Esophagus muscularis mucosa (tissue), 4 donors: Measurements from ENCODE around the gene LRRTM3. TPM values are rescaled to one million over a fixed set of nuclear protein-coding genes. Genes with fewer than 3 reads are reported as not detected.

Experiments used
- DNase-seq: peaks from one replicate; pipeline ENCODE4 v3.0.0-alpha.2; 2017; ENCODE audit errors: extremely low spot score
- H3K27ac ChIP-seq, 4 donors: fragments of 200-600 bp; sonication (generic); replicated peaks in 1 of 4; 1 replicate in 3 of 4; 2 replicates in 1 of 4; pipeline ENCODE4 v1.5.1; 2016 to 2019; ENCODE audit warnings: mild to moderate bottlenecking in 1 of 4
- H3K27me3 ChIP-seq, 4 donors: fragments of 200-600 bp; sonication (generic); one replicate each; pipeline versions ENCODE4 v1.5.1 to v1.6.0; 2016 to 2019
- H3K36me3 ChIP-seq, 4 donors: fragments of 200-600 bp; sonication (generic); one replicate each; pipeline ENCODE4 v1.5.1; 2016 to 2019
- H3K4me1 ChIP-seq, 4 donors: fragments of 200-600 bp; sonication (generic); one replicate each; pipeline ENCODE4 v1.5.1; 2016 to 2019
- H3K4me3 ChIP-seq, 4 donors: fragments of 200-600 bp; sonication (generic); 1 replicate in 2 of 4; 2 replicates in 2 of 4; pipeline ENCODE4 v1.5.1; 2016 to 2019; ENCODE audit warnings: mild to moderate bottlenecking in 4 of 4, moderate library complexity in 1 of 4
- H3K9me3 ChIP-seq, 4 donors: fragments of 200-600 bp; sonication (generic); 1 replicate in 3 of 4; 2 replicates in 1 of 4; pipeline ENCODE4 v1.5.1; 2016 to 2019
- CTCF ChIP-seq, 3 experiments: fragments of 200-600 bp in 2 of 3; fragments of 450-650 bp in 1 of 3; sonication (generic) in 2 of 3; IDR thresholded peaks; one replicate each; pipeline ENCODE4 v1.5.1; 2017 to 2019; ENCODE audit warnings: antibody characterized with exemption in 3 of 3, mild to moderate bottlenecking in 2 of 3, moderate library complexity in 1 of 3
- EP300 ChIP-seq: sonication (generic); formaldehyde crosslinking; IDR thresholded peaks from one replicate; pipeline ENCODE4 v1.6.1; 2017; ENCODE audit warnings: antibody characterized with exemption
- POLR2A ChIP-seq: fragments of 450-650 bp; IDR thresholded peaks from one replicate; pipeline ENCODE4 v1.6.1; 2017; ENCODE audit warnings: antibody characterized with exemption, moderate library complexity, mild to moderate bottlenecking, low read depth
- POLR2AphosphoS5 ChIP-seq, 2 donors: sonication (generic); formaldehyde crosslinking; IDR thresholded peaks; one replicate each; pipeline ENCODE4 v1.6.1; 2017; ENCODE audit warnings: antibody characterized with exemption in 2 of 2
- WGBS: methylation state at CpG from one replicate; pipeline ENCODE4 v1.1.5; 2018; 5-methylcytosine and 5-hydroxymethylcytosine counted together
- intact Hi-C: fragments of 100-400 bp; cut with DNase I; formaldehyde crosslinking; loops from one replicate; pipeline ENCODE4 v1.15.1; 2023
- total RNA-seq, 4 donors: library from RNA; depleted of rRNA; stranded (reverse); fragments of >200 nt; gene quantifications; one replicate each; pipeline versions ENCODE4 v1.1.0 to v1.2.1, GENCODE V29; 2016

The LRRTM3 gene
- total RNA-seq, 4 donors from 2014 or later: 0.06 to 0.42 (median 0.23) TPM

- no peak overlapping the region for H3K4me3 ChIP-seq
- no peak overlapping the region for H3K27ac ChIP-seq
- DNase-seq: no peak
- H3K9me3 ChIP-seq: no peaks in the 10 kb centered on the region
- WGBS: 81% methylated on average over 2 of the region's 2 CpGs
- no peaks in the 10 kb centered on the region for H3K27me3 ChIP-seq
- intact Hi-C loops: no loop called here
- TF ChIP-seq EP300: no peak
- no peak for TF ChIP-seq POLR2AphosphoS5 (IDR thresholded peaks at IDR 0.05)
- TF ChIP-seq CTCF (IDR thresholded peaks at IDR 0.05): no peak
- TF ChIP-seq POLR2A: no peak
- H3K4me1 ChIP-seq: peaks cover 0 to 5% (median 0%) of the 10 kb centered on the region in 4 donors
- no peaks in the 10 kb centered on the region for H3K36me3 ChIP-seq
Observed at GRCh38 chr10:67114945-67115344, 189.1 kb downstream of the LRRTM3 start.

GRCh38 chr10:67115972-67116371 is 190.1 kb downstream of the LRRTM3 start:
- WGBS: 37% methylated on average over 1 of the region's 1 CpG
- Histone ChIP-seq H3K27me3 (no peaks in the 10 kb centered on the region), H3K27ac (no peak overlapping the region), H3K36me3 (no peaks in the 10 kb centered on the region), H3K4me1 (peaks cover 0 to 5% (median 0%) of the 10 kb centered on the region in 4 donors), H3K4me3 (no peak overlapping the region), H3K9me3 (no peaks in the 10 kb centered on the region)
- intact Hi-C loops: no loop called here
- DNase-seq: no peak
- no peak for TF ChIP-seq POLR2AphosphoS5 (IDR thresholded peaks at IDR 0.05)
- no peak for TF ChIP-seq POLR2A
- no peak for TF ChIP-seq EP300
- no peak for TF ChIP-seq CTCF (IDR thresholded peaks at IDR 0.05)

GRCh38 chr10:67119651-67120050 is 193.8 kb downstream of the LRRTM3 start:
- intact Hi-C loops: no loop called here
- WGBS: 26% methylated on average over 1 of the region's 1 CpG
- no peaks in the 10 kb centered on the region for H3K9me3 ChIP-seq
- H3K4me3 ChIP-seq: no peak overlapping the region
- no peaks in the 10 kb centered on the region for H3K36me3 ChIP-seq
- no peak for DNase-seq
- H3K27ac ChIP-seq: no peak overlapping the region
- H3K4me1 ChIP-seq: peaks cover 0 to 5% (median 0%) of the 10 kb centered on the region in 4 donors
- no peaks in the 10 kb centered on the region for H3K27me3 ChIP-seq
- no peak for TF ChIP-seq EP300
- TF ChIP-seq POLR2AphosphoS5 (IDR thresholded peaks at IDR 0.05): no peak
- no peak for TF ChIP-seq CTCF (IDR thresholded peaks at IDR 0.05)

- Histone ChIP-seq H3K9me3 (no peaks in the 10 kb centered on the region), H3K36me3 (no peaks in the 10 kb centered on the region), H3K4me1 (no peaks in the 10 kb centered on the region), H3K27ac (no peak overlapping the region), H3K4me3 (no peak overlapping the region), H3K27me3 (no peaks in the 10 kb centered on the region)
- no peak for DNase-seq
- TF ChIP-seq CTCF (IDR thresholded peaks at IDR 0.05) (no peak), EP300 (no peak), POLR2AphosphoS5 (IDR thresholded peaks at IDR 0.05) (no peak), POLR2A (no peak)
- intact Hi-C loops: no loop called here
- WGBS: 81% methylated on average over 2 of the region's 2 CpGs
Observed at GRCh38 chr10:67127441-67127840, 201.6 kb downstream of the LRRTM3 start.

- Histone ChIP-seq H3K27ac (no peak overlapping the region), H3K27me3 (no peaks in the 10 kb centered on the region), H3K4me1 (no peaks in the 10 kb centered on the region), H3K4me3 (no peak overlapping the region), H3K9me3 (no peaks in the 10 kb centered on the region), H3K36me3 (no peaks in the 10 kb centered on the region)
- TF ChIP-seq EP300 (no peak), POLR2A (no peak)
- WGBS: 59% methylated on average over 2 of the region's 2 CpGs
- DNase-seq: no peak
- intact Hi-C loops: no loop called here
Observed at GRCh38 chr10:67140641-67141040, 214.8 kb downstream of the LRRTM3 start.
